Stomach (tissue), 4 donors: ENCODE results near the gene DISC1.

Experiments
- POLR2AphosphoS5 ChIP-seq, 3 donors: sonication (generic); formaldehyde crosslinking; IDR thresholded peaks; one replicate each; pipeline ENCODE4 v1.6.1; 2016; ENCODE audit warnings: antibody characterized with exemption in 3 of 3
- TF ChIP-seq, protein P1 (sequence below), 7 experiments: fragments of 450-650 bp in 4 of 7; fragments of 200-600 bp in 3 of 7; sonication (generic) in 3 of 7; IDR thresholded peaks; one replicate each; pipeline ENCODE4 v1.5.1; 2016 to 2019; ENCODE audit warnings: antibody characterized with exemption in 7 of 7, control low read depth in 2 of 7, mild to moderate bottlenecking in 1 of 7

DNA sequence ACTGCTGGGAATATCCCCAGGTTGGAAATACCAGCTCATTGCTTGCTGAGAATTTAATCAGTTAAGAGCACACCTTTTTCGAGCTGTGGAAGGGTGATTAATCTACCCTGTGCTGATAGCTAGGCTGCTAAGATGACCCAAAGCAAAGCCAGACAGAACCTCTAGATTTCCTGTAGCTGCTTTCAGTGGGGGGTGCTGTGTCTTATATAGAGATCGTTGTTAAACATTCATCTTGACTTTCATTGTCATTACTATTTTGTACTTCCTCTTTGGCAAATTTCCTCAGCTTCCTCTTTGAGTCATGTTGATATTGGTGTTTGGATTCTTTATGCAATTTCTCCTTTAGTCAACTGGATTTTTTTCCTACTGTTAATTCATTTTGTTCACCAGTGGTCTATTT lies 155.3 kb downstream of the DISC1 start:
- TF ChIP-seq POLR2AphosphoS5 (IDR thresholded peaks at IDR 0.05), result no peak
- TF ChIP-seq, protein P1, sequence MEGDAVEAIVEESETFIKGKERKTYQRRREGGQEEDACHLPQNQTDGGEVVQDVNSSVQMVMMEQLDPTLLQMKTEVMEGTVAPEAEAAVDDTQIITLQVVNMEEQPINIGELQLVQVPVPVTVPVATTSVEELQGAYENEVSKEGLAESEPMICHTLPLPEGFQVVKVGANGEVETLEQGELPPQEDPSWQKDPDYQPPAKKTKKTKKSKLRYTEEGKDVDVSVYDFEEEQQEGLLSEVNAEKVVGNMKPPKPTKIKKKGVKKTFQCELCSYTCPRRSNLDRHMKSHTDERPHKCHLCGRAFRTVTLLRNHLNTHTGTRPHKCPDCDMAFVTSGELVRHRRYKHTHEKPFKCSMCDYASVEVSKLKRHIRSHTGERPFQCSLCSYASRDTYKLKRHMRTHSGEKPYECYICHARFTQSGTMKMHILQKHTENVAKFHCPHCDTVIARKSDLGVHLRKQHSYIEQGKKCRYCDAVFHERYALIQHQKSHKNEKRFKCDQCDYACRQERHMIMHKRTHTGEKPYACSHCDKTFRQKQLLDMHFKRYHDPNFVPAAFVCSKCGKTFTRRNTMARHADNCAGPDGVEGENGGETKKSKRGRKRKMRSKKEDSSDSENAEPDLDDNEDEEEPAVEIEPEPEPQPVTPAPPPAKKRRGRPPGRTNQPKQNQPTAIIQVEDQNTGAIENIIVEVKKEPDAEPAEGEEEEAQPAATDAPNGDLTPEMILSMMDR (IDR thresholded peaks at IDR 0.05), result no peak
